ENCODE results near the gene CKAP4. TPM values are rescaled to one million over a fixed set of nuclear protein-coding genes. Genes with fewer than 3 reads are reported as not detected.

Gene CKAP4
- total RNA-seq, 1 experiment from 2014 or later: 39.1 TPM

Other genes starting within 250 kb of the CKAP4 start
- gene NUAK1, start 109.1 kb downstream of the CKAP4 start, total RNA-seq (2014; rRNA removed; shearing (Covaris generic); ENCODE audit: low replicate concordance): 3.7 and 5.4 TPM in 2 replicates
- gene TCP11L2, start 54.7 kb upstream of the CKAP4 start, total RNA-seq (2014; rRNA removed; shearing (Covaris generic); ENCODE audit: low replicate concordance): 6.8 and 7.9 TPM in 2 replicates
- 0.17 and 0.78 TPM in 2 replicates for gene POLR3B, start 109.7 kb upstream of the CKAP4 start, total RNA-seq (2014; rRNA removed; shearing (Covaris generic); ENCODE audit: low replicate concordance)

Data from Caki2 (cell line).